OCI-LY1 (cell line): ENCODE results near the gene CCDC68.

Experiments used
- EZH2 ChIP-seq: fragments of 200-600 bp; sonication (generic), shearing (Covaris generic); IDR thresholded peaks from 2 replicates; pipeline ENCODE4 v1.8.0; 2017; ENCODE audit warnings: borderline replicate concordance, mixed run types, mild to moderate bottlenecking, antibody characterized with exemption, low read length, moderate library complexity, mixed read lengths
- TF ChIP-seq, protein P1 (sequence below): fragments of 200-600 bp; sonication (generic), shearing (Covaris generic); IDR thresholded peaks from 2 replicates; pipeline ENCODE4 v1.5.1; 2017; ENCODE audit warnings: mild to moderate bottlenecking, antibody characterized with exemption, low read length, moderate library complexity, mixed read lengths

DNA sequence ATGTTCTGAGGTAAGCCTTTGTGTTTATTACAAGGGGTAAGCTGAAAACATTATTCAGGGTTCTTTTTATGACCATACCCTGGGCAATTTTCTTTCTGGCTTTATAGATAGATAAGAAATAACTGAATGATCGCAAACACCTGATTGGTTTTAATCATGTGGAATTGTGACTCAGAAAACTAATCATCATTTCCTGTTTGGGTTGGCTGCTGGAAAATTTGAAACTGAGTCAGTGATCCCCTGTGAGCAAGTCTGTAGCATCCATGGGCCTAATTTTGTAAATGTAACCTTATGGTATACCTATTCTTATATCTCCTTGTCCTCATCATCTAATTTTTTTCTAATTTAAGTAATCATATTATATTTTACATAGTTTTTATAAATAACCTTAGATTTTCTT lies 34.3 kb downstream of the CCDC68 start:
- TF ChIP-seq, protein P1, sequence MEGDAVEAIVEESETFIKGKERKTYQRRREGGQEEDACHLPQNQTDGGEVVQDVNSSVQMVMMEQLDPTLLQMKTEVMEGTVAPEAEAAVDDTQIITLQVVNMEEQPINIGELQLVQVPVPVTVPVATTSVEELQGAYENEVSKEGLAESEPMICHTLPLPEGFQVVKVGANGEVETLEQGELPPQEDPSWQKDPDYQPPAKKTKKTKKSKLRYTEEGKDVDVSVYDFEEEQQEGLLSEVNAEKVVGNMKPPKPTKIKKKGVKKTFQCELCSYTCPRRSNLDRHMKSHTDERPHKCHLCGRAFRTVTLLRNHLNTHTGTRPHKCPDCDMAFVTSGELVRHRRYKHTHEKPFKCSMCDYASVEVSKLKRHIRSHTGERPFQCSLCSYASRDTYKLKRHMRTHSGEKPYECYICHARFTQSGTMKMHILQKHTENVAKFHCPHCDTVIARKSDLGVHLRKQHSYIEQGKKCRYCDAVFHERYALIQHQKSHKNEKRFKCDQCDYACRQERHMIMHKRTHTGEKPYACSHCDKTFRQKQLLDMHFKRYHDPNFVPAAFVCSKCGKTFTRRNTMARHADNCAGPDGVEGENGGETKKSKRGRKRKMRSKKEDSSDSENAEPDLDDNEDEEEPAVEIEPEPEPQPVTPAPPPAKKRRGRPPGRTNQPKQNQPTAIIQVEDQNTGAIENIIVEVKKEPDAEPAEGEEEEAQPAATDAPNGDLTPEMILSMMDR: no peak
- no peak for TF ChIP-seq EZH2
